ENCODE data around the gene NT5DC3. TPM values are rescaled to one million over a fixed set of nuclear protein-coding genes. Genes with fewer than 3 reads are reported as not detected.

NT5DC3 gene
- total and polyA plus RNA-seq, 2 of the 13 experiments (the other 11 are each of a cell fraction or from before 2014, with no cell fraction given), result 3.2 to 6.6 TPM

DNA sequence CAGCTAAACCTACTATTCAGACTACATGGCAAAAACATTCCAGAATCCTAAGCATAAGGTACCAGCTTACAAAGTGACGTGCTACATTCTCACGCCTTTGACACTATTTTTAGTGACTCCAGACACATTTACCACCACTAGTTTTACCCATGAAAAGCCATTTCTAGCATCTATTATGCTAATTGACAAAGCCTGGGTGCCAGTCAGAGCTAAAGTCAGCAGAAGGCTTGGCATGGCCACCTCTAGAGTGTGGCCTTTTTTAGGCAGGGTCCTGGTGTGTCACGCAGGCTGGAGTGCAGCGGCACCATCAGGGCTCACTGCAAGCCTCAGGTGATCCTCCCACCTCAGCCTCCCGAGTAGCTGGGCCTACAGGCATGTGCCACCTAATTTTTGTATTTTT lies 75.7 kb downstream of the NT5DC3 start:
- CTCF ChIA-PET (ENCODE audit: low intra/inter-chr PET ratio, low total read pairs), result no interaction called here
- no peak for FAIRE-seq
- ATAC-seq, result no peak
- Histone ChIP-seq H3K79me2 (ENCODE audit: insufficient read depth, low read length) (no peaks in the 10 kb centered on the region), H3K4me1 (ENCODE audit: insufficient read depth, low read length) (no peaks in the 10 kb centered on the region), H4K20me1 (ENCODE audit: insufficient read depth, low read length) (no peaks in the 10 kb centered on the region), H3K27me3 (ENCODE audit: control insufficient read depth in 1 of 2, insufficient read depth in 2 of 2, low read length in 2 of 2) (no peaks in the 10 kb centered on the region), H2AFZ (ENCODE audit: low read length) (no peak overlapping the region), H3K4me2 (ENCODE audit: low read depth, low read length) (no peak overlapping the region), H3K36me3 (replicated peaks in 1 of 2; ENCODE audit: control insufficient read depth in 1 of 2, insufficient read depth in 2 of 2, low read length in 2 of 2) (peaks cover 2 to 8% of the 10 kb centered on the region in 2 experiments; a peak in 2 of 5 replicates), H3K9ac (ENCODE audit: insufficient read depth, low read depth, low read length) (no peak overlapping the region), H3K9me3 (ENCODE audit: low read length) (no peaks in the 10 kb centered on the region), H3K4me3 (replicated peaks in 1 of 3; ENCODE audit: insufficient read depth in 1 of 3, low read depth in 2 of 3, low read length in 3 of 3) (no peak overlapping the region), H3K27ac (ENCODE audit: extremely low read length, insufficient read depth, low read length) (no peak overlapping the region)
- in situ Hi-C loops (cut with HindIII; ENCODE audit: extremely low pct_ligation_motif_present, low pct_unique_long_range_greater_than_20kb) (no loop called here), intact Hi-C loops (cut with micrococcal nuclease; ENCODE audit: unreplicated experiment) (no loop called here)
- DNase-seq (ENCODE audit: low spot score), result no peak
- no TSS peak for BruUV-seq (replicated peaks)
- 94% methylated on average over 5 of the region's 5 CpGs for WGBS (ENCODE audit: low lambda C conversion rate)
- POLR2A ChIA-PET, result no interaction called here
- TF ChIP-seq ZFAT (CRISPR knock-in tag; conservative IDR thresholded peaks at IDR 0.05), result no peak
- TF ChIP-seq, protein P1, sequence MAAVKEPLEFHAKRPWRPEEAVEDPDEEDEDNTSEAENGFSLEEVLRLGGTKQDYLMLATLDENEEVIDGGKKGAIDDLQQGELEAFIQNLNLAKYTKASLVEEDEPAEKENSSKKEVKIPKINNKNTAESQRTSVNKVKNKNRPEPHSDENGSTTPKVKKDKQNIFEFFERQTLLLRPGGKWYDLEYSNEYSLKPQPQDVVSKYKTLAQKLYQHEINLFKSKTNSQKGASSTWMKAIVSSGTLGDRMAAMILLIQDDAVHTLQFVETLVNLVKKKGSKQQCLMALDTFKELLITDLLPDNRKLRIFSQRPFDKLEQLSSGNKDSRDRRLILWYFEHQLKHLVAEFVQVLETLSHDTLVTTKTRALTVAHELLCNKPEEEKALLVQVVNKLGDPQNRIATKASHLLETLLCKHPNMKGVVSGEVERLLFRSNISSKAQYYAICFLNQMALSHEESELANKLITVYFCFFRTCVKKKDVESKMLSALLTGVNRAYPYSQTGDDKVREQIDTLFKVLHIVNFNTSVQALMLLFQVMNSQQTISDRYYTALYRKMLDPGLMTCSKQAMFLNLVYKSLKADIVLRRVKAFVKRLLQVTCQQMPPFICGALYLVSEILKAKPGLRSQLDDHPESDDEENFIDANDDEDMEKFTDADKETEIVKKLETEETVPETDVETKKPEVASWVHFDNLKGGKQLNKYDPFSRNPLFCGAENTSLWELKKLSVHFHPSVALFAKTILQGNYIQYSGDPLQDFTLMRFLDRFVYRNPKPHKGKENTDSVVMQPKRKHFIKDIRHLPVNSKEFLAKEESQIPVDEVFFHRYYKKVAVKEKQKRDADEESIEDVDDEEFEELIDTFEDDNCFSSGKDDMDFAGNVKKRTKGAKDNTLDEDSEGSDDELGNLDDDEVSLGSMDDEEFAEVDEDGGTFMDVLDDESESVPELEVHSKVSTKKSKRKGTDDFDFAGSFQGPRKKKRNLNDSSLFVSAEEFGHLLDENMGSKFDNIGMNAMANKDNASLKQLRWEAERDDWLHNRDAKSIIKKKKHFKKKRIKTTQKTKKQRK (IDR thresholded peaks at IDR 0.05; ENCODE audit: low read length), result no peak
- TF ChIP-seq ZFP62 (CRISPR knock-in tag; IDR thresholded peaks at IDR 0.05), result no peak
- TF ChIP-seq, protein P2, sequence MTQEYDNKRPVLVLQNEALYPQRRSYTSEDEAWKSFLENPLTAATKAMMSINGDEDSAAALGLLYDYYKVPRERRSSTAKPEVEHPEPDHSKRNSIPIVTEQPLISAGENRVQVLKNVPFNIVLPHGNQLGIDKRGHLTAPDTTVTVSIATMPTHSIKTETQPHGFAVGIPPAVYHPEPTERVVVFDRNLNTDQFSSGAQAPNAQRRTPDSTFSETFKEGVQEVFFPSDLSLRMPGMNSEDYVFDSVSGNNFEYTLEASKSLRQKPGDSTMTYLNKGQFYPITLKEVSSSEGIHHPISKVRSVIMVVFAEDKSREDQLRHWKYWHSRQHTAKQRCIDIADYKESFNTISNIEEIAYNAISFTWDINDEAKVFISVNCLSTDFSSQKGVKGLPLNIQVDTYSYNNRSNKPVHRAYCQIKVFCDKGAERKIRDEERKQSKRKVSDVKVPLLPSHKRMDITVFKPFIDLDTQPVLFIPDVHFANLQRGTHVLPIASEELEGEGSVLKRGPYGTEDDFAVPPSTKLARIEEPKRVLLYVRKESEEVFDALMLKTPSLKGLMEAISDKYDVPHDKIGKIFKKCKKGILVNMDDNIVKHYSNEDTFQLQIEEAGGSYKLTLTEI (CRISPR knock-in tag; conservative IDR thresholded peaks at IDR 0.05), result no peak
- TF ChIP-seq, protein P3, sequence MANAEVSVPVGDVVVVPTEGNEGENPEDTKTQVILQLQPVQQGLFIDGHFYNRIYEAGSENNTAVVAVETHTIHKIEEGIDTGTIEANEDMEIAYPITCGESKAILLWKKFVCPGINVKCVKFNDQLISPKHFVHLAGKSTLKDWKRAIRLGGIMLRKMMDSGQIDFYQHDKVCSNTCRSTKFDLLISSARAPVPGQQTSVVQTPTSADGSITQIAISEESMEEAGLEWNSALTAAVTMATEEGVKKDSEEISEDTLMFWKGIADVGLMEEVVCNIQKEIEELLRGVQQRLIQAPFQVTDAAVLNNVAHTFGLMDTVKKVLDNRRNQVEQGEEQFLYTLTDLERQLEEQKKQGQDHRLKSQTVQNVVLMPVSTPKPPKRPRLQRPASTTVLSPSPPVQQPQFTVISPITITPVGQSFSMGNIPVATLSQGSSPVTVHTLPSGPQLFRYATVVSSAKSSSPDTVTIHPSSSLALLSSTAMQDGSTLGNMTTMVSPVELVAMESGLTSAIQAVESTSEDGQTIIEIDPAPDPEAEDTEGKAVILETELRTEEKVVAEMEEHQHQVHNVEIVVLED (CRISPR knock-in tag; IDR thresholded peaks at IDR 0.05; ENCODE audit: borderline replicate concordance), result no peak
- TF ChIP-seq, protein P4, sequence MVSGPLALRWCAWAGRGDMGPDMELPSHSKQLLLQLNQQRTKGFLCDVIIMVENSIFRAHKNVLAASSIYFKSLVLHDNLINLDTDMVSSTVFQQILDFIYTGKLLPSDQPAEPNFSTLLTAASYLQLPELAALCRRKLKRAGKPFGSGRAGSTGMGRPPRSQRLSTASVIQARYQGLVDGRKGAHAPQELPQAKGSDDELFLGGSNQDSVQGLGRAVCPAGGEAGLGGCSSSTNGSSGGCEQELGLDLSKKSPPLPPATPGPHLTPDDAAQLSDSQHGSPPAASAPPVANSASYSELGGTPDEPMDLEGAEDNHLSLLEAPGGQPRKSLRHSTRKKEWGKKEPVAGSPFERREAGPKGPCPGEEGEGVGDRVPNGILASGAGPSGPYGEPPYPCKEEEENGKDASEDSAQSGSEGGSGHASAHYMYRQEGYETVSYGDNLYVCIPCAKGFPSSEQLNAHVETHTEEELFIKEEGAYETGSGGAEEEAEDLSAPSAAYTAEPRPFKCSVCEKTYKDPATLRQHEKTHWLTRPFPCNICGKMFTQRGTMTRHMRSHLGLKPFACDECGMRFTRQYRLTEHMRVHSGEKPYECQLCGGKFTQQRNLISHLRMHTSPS (CRISPR knock-in tag; IDR thresholded peaks at IDR 0.05; ENCODE audit: low read depth), result no peak
- TF ChIP-seq THYN1 (CRISPR knock-in tag; IDR thresholded peaks at IDR 0.05; ENCODE audit: borderline replicate concordance, low read depth), result no peak
- no peak for TF ChIP-seq AKAP8 (CRISPR knock-in tag; IDR thresholded peaks at IDR 0.05)
- no peak for TF ChIP-seq IKZF4 (CRISPR knock-in tag; IDR thresholded peaks at IDR 0.05; ENCODE audit: borderline replicate concordance, low read depth, not compliant biosample characterization)
- TF ChIP-seq ZNF598 (CRISPR knock-in tag; IDR thresholded peaks at IDR 0.05; ENCODE audit: borderline replicate concordance), result no peak
- no peak for TF ChIP-seq BORCS8-MEF2B (CRISPR knock-in tag; IDR thresholded peaks at IDR 0.05)
- no peak for TF ChIP-seq ADNP (CRISPR knock-in tag; IDR thresholded peaks at IDR 0.05)
- no peak for TF ChIP-seq ZNF20 (CRISPR knock-in tag; IDR thresholded peaks at IDR 0.05)
- no peak for TF ChIP-seq SP4 (CRISPR knock-in tag; IDR thresholded peaks at IDR 0.05)
- TF ChIP-seq JDP2 (CRISPR knock-in tag; IDR thresholded peaks at IDR 0.05; ENCODE audit: borderline replicate concordance), result no peak
- TF ChIP-seq CREM (IDR thresholded peaks at IDR 0.05), result no peak
- no peak for TF ChIP-seq CREM (CRISPR knock-in tag; IDR thresholded peaks at IDR 0.05)

All from HepG2 (cell line).